H9 (cell line): ENCODE data around the gene CYB561D1. TPM values are rescaled to one million over a fixed set of nuclear protein-coding genes. Genes with fewer than 3 reads are reported as not detected.

Experiments
- DNase-seq: peaks from one replicate; pipeline ENCODE4 v3.0.0-alpha.2; 2017
- H2AFZ ChIP-seq: one replicate; pipeline ENCODE4 v1.6.1; 2013; ENCODE audit warnings: mild to moderate bottlenecking, low read length, control low read depth, moderate library complexity
- H2AK5ac ChIP-seq: 2 replicates; pipeline ENCODE4 v1.6.1; 2013; ENCODE audit warnings: low read length, control low read depth, mixed read lengths; ENCODE audit not compliant: insufficient read length
- H2BK120ac ChIP-seq: one replicate; pipeline ENCODE4 v1.6.1; 2013; ENCODE audit warnings: low read depth, mild to moderate bottlenecking, low read length, control low read depth, inconsistent platforms; ENCODE audit not compliant: poor library complexity, severe bottlenecking
- H2BK12ac ChIP-seq: 2 replicates; pipeline ENCODE4 v1.6.1; 2013; ENCODE audit warnings: low read length, control low read depth, mixed read lengths, low read depth; ENCODE audit not compliant: insufficient read length
- H2BK15ac ChIP-seq: 2 replicates; pipeline ENCODE4 v1.6.1; 2013; ENCODE audit warnings: low read depth, low read length, control low read depth
- H2BK20ac ChIP-seq: one replicate; pipeline ENCODE4 v1.6.1; 2013; ENCODE audit warnings: low read depth, mild to moderate bottlenecking, low read length, control low read depth, inconsistent platforms; ENCODE audit not compliant: poor library complexity, severe bottlenecking
- H2BK5ac ChIP-seq: 2 replicates; pipeline ENCODE4 v1.6.1; 2013; ENCODE audit warnings: low read length, control low read depth, mixed read lengths; ENCODE audit not compliant: insufficient read length
- H3K14ac ChIP-seq: 2 replicates; pipeline ENCODE4 v1.6.1; 2013; ENCODE audit warnings: low read length, control low read depth; ENCODE audit not compliant: insufficient read depth
- H3K18ac ChIP-seq: 2 replicates; pipeline ENCODE4 v1.6.1; 2013; ENCODE audit warnings: low read depth, mild to moderate bottlenecking, mixed read lengths, low read length, control low read depth; ENCODE audit not compliant: insufficient read length
- H3K23ac ChIP-seq: 2 replicates; pipeline ENCODE4 v1.6.1; 2013; ENCODE audit warnings: low read length, control low read depth, mixed read lengths, low read depth; ENCODE audit not compliant: insufficient read length
- H3K23me2 ChIP-seq: 2 replicates; pipeline ENCODE4 v1.6.1; 2013; ENCODE audit warnings: low read depth, mild to moderate bottlenecking, mixed read lengths, low read length, control low read depth; ENCODE audit not compliant: insufficient read length, poor library complexity, severe bottlenecking
- H3K27ac ChIP-seq: 2 replicates; pipeline ENCODE4 v1.5.1; 2013; ENCODE audit warnings: low read length, control low read depth, mixed read lengths, low read depth; ENCODE audit not compliant: insufficient read length
- H3K27me3 ChIP-seq: 2 replicates; pipeline ENCODE4 v1.6.1; 2013; ENCODE audit warnings: low read length, control low read depth, inconsistent platforms; ENCODE audit not compliant: insufficient read depth
- H3K4ac ChIP-seq: 2 replicates; pipeline ENCODE4 v1.6.1; 2013; ENCODE audit warnings: low read depth, mild to moderate bottlenecking, control low read depth, inconsistent platforms, low read length, moderate library complexity
- H3K4me1 ChIP-seq: 2 replicates; pipeline ENCODE4 v1.6.1; 2013; ENCODE audit warnings: low read length, control low read depth, inconsistent platforms; ENCODE audit not compliant: insufficient read depth
- H3K4me2 ChIP-seq: 2 replicates; pipeline ENCODE4 v1.6.1; 2013; ENCODE audit warnings: low read length, control low read depth, mixed read lengths; ENCODE audit not compliant: insufficient read length, insufficient read depth
- H3K56ac ChIP-seq: 2 replicates; pipeline ENCODE4 v1.6.1; 2013; ENCODE audit warnings: low read depth, mild to moderate bottlenecking, mixed read lengths, low read length, control low read depth; ENCODE audit not compliant: insufficient read length
- H3K79me1 ChIP-seq: 2 replicates; pipeline ENCODE4 v1.6.1; 2013; ENCODE audit warnings: low read depth, mild to moderate bottlenecking, moderate library complexity, low read length, control low read depth, inconsistent platforms; ENCODE audit not compliant: insufficient read depth, poor library complexity, severe bottlenecking
- H3K79me2 ChIP-seq: 2 replicates; pipeline ENCODE4 v1.6.1; 2013; ENCODE audit warnings: low read length, control low read depth, inconsistent platforms; ENCODE audit not compliant: insufficient read depth
- H3K9ac ChIP-seq: 2 replicates; pipeline ENCODE4 v1.6.1; 2013; ENCODE audit warnings: low read length, control low read depth, mixed read lengths; ENCODE audit not compliant: insufficient read length; ENCODE audit errors: extremely low read depth
- H3K9me3 ChIP-seq: one replicate; pipeline ENCODE4 v1.6.1; 2013; ENCODE audit warnings: low read depth, low read length, inconsistent platforms; ENCODE audit not compliant: control insufficient read depth
- H3T11ph ChIP-seq: one replicate; pipeline ENCODE4 v1.6.1; 2013; ENCODE audit warnings: mild to moderate bottlenecking, low read length, control low read depth, inconsistent platforms
- H4K20me1 ChIP-seq: one replicate; pipeline ENCODE4 v1.6.1; 2013; ENCODE audit not compliant: control insufficient read depth, insufficient read length, insufficient read depth
- H4K5ac ChIP-seq: 2 replicates; pipeline ENCODE4 v1.6.1; 2013; ENCODE audit warnings: low read depth, mild to moderate bottlenecking, mixed read lengths, low read length, control low read depth; ENCODE audit not compliant: insufficient read length
- H4K8ac ChIP-seq: replicated peaks from 2 replicates; pipeline ENCODE4 v1.6.1; 2013; ENCODE audit warnings: low read length, control low read depth, mixed read lengths, low read depth; ENCODE audit not compliant: insufficient read length
- H4K91ac ChIP-seq: 2 replicates; pipeline ENCODE4 v1.6.1; 2013; ENCODE audit warnings: low read depth, mild to moderate bottlenecking, moderate library complexity, mixed read lengths, low read length, control low read depth; ENCODE audit not compliant: insufficient read length
- H3K27ac Mint-ChIP-seq, 3 experiments: 2 replicates in 2 of 3; 3 replicates in 1 of 3; pipeline ENCODE4 v1.8.0; 2020 to 2021; ENCODE audit warnings: mixed read lengths in 3 of 3, mild to moderate bottlenecking in 1 of 3, moderate library complexity in 1 of 3
- H3K27me3 Mint-ChIP-seq: 2 replicates; pipeline ENCODE4 v1.8.0; 2021; ENCODE audit warnings: low read depth, mild to moderate bottlenecking, moderate library complexity, mixed read lengths
- H3K36me3 Mint-ChIP-seq, 3 experiments: 2 replicates in 2 of 3; 3 replicates in 1 of 3; pipeline ENCODE4 v1.8.0; 2020 to 2021; ENCODE audit warnings: low read depth in 3 of 3, mixed read lengths in 3 of 3; ENCODE audit not compliant: insufficient read depth in 1 of 3
- H3K4me1 Mint-ChIP-seq, 2 experiments: 2 replicates each; pipeline ENCODE4 v1.8.0; 2020; ENCODE audit warnings: mixed read lengths in 2 of 2
- H3K4me3 Mint-ChIP-seq, 2 experiments: 2 replicates in 1 of 2; 3 replicates in 1 of 2; pipeline ENCODE4 v1.8.0; 2020 to 2021; ENCODE audit warnings: mild to moderate bottlenecking in 2 of 2, mixed read lengths in 2 of 2, moderate library complexity in 1 of 2
- H3K9me3 Mint-ChIP-seq, 2 experiments: 2 replicates in 1 of 2; 3 replicates in 1 of 2; pipeline ENCODE4 v1.8.0; 2020; ENCODE audit warnings: mild to moderate bottlenecking in 2 of 2, mixed read lengths in 2 of 2, moderate library complexity in 1 of 2
- CTCF ChIP-seq: fragments of 200-600 bp; sonication (generic); conservative IDR thresholded peaks from 3 replicates; pipeline ENCODE4 v1.8.0; 2021; ENCODE audit warnings: antibody characterized with exemption, mild to moderate bottlenecking
- WGBS: extraction: QIAGEN DNeasy Blood & Tissue Kit; methylation state at CpG from one replicate; pipeline ENCODE4 v1.1.7; 2013; ENCODE audit warnings: missing lambda C conversion rate, low lambda C conversion rate, mixed read lengths; ENCODE audit not compliant: insufficient read length; ENCODE audit errors: extremely low coverage; 5-methylcytosine and 5-hydroxymethylcytosine counted together
- total RNA-seq: library from RNA; stranded (reverse); gene quantifications from 2 replicates; pipeline ENCODE4 v1.2.1, GENCODE V29; 2021

Gene CYB561D1
- total RNA-seq, 1 experiment from 2014 or later: 6.5 TPM

GRCh38 chr1:109516872-109517271, 23.0 kb downstream of the CYB561D1 start:
- Histone ChIP-seq H3K9me3 (no peaks in the 10 kb centered on the region), H2AK5ac (no peak overlapping the region), H3K79me1 (no peaks in the 10 kb centered on the region), H3K4ac (no peak overlapping the region), H3K4me2 (no peak overlapping the region), H4K91ac (no peak overlapping the region), H2BK20ac (no peak overlapping the region), H2BK15ac (no peak overlapping the region), H4K5ac (no peak overlapping the region), H3K23me2 (no peaks in the 10 kb centered on the region), H3K56ac (no peak overlapping the region), H4K8ac (no peak overlapping the region), H3K18ac (no peak overlapping the region), H3K27me3 (no peaks in the 10 kb centered on the region), H2AFZ (no peak overlapping the region), H3K14ac (no peak overlapping the region), H2BK12ac (no peak overlapping the region), H3K4me1 (no peaks in the 10 kb centered on the region), H3T11ph (no peak overlapping the region), H2BK5ac (no peak overlapping the region), H3K79me2 (no peaks in the 10 kb centered on the region), H3K27ac (no peak overlapping the region), H4K20me1 (no peaks in the 10 kb centered on the region), H3K23ac (no peak overlapping the region), H3K9ac (no peak overlapping the region), H2BK120ac (no peak overlapping the region)
- Mint-ChIP-seq H3K4me3 (no peak overlapping the region), H3K27ac (no peak overlapping the region), H3K4me1 (peaks cover 0 to 3% of the 10 kb centered on the region in 2 experiments; a peak in 1 of 4 replicates), H3K9me3 (no peaks in the 10 kb centered on the region), H3K27me3 (peaks cover 29% of the 10 kb centered on the region), H3K36me3 (no peaks in the 10 kb centered on the region)
- TF ChIP-seq CTCF: no peak
- no peak for DNase-seq
- no CpG with 5 or more reads among the region's 5 CpGs for WGBS
